ENCODE measurements around the gene PEX11B.

Gene PEX11B

GRCh38 chr1:145863282-145864018, 55.1 kb downstream of the PEX11B start:
- DNase-seq, result no peak
